Stimulated activated naive B cell treated with anti-CD40 and anti-IgM and Interleukin-4, amounts not matched to agents 10 μg/mL and 1 μg/mL and 100 μg/mL, for 72 hours (primary cell): ENCODE measurements around the gene GRB10.

Experiments
- ATAC-seq, 2 donors: fragments of 150-1000 bp; cut with Tn5 transposase; replicated peaks; 2 replicates each; pipeline ENCODE4 v1.10.0; 2021; ENCODE audit warnings: moderate library complexity in 1 of 2
- DNase-seq: peaks from one replicate; pipeline ENCODE4 v3.0.0; 2021
- H3K27ac Mint-ChIP-seq: one replicate; pipeline ENCODE4 v1.8.0; 2022; ENCODE audit warnings: mild to moderate bottlenecking, mixed read lengths
- H3K27me3 Mint-ChIP-seq, 2 donors: one replicate each; pipeline ENCODE4 v1.8.0; 2022; ENCODE audit warnings: mixed read lengths in 2 of 2
- H3K36me3 Mint-ChIP-seq, 2 donors: one replicate each; pipeline ENCODE4 v1.8.0; 2022; ENCODE audit warnings: mixed read lengths in 2 of 2, mild to moderate bottlenecking in 1 of 2
- H3K4me1 Mint-ChIP-seq, 2 donors: one replicate each; pipeline ENCODE4 v1.8.0; 2022; ENCODE audit warnings: mixed read lengths in 2 of 2, mild to moderate bottlenecking in 1 of 2
- H3K4me3 Mint-ChIP-seq, 2 donors: one replicate each; pipeline ENCODE4 v1.8.0; 2022; ENCODE audit warnings: mild to moderate bottlenecking in 2 of 2, mixed read lengths in 2 of 2, moderate library complexity in 1 of 2
- H3K9me3 Mint-ChIP-seq, 2 donors: one replicate each; pipeline ENCODE4 v1.8.0; 2022; ENCODE audit warnings: mixed read lengths in 2 of 2, mild to moderate bottlenecking in 1 of 2

Gene GRB10

DNA sequence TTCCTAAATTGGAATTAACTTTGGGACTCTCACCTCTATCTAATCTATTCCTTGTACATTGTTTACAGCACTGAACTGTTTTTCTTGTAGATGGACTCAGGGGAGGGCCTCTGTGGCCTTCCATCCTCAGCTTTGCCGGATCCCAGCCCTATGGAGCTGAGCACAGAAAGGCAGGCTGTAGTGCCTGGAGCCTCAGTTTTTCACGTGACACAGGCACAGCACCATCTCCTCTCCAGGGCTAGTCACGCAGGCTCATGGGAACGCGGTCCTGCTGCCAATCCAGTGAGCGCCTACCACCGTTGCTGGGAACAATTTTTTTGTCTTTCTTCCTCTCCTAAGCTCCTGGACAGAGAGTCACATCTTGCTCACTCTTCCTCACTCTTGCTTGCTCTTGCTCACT lies 141.9 kb downstream of the GRB10 start:
- Mint-ChIP-seq H3K27ac (no peak overlapping the region), H3K27me3 (peaks cover 0 to 6% of the 10 kb centered on the region in 2 donors), H3K9me3 (peaks cover 0 to 2% of the 10 kb centered on the region in 2 donors), H3K4me1 (peaks cover 0 to 2% of the 10 kb centered on the region in 2 donors), H3K4me3 (no peak overlapping the region), H3K36me3 (no peaks in the 10 kb centered on the region)
- ATAC-seq (no peak), DNase-seq (no peak)

DNA sequence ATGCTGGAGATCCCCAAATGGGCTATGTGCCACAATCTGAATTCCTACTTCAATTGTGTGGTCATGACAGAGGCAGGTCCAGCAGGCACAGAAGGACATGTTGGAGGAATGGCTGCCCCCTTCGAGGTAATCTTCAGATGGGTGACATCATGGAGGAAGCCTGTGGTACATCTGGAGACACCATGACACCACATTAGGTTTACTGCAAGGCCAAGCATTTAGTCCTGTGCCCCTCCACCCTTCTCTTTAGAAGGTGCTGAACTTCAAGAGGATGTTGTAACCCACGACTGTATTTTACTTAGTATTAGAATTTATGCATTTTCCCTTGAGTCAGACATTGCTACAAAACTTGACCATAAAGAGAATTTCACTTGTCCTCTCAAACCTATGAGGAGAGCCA lies 142.4 kb downstream of the GRB10 start:
- Mint-ChIP-seq H3K36me3 (no peaks in the 10 kb centered on the region), H3K27ac (no peak overlapping the region), H3K9me3 (peaks cover 0 to 4% of the 10 kb centered on the region in 2 donors), H3K4me1 (peaks cover 0 to under 1% of the 10 kb centered on the region in 2 donors), H3K27me3 (peaks cover 3 to 6% of the 10 kb centered on the region in 2 donors), H3K4me3 (no peak overlapping the region)
- ATAC-seq (no peak), DNase-seq (no peak)

DNA sequence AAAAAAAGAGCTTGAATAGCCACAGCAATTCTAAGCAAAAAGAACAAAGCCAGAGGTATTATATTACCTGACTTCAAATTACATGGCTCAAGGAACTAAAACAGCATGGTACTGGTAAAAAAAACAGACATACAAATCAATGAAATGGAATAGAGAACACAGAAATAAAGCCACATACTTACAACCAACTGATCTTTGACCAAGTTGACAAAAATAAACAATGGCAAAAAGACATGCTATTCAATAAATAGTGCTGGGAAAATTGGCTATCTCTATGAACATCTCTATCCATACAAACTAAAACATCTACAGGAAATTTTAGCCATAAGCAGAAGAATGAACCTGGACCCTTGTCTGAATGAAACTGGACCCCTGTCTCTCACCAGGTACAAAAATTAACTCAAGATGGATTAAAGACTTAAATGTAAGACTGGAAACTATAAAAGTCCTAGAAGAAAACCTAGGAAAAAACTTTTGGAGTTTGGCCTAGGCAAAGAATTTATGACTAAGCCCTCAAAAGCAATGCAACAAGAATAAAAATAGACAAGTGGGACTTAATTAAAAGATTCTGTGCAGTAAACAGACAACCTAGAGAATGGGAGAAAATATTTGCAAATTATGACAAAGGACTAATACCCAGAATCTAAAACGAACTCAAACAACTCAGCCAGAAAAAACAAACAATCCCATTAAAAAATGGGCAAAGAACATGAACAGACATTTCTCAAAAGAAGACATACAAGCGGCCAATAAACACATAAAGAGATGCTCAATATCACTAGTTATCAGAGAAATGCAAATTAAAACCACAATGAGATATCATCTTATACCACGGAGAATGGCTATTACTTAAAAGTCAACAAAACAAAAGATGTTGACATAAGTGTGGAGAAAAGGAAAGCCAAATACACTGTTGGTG lies 144.7 kb downstream of the GRB10 start:
- ATAC-seq (no peak), DNase-seq (no peak)
- Mint-ChIP-seq H3K27me3 (peaks cover 12 to 15% of the 10 kb centered on the region in 2 donors), H3K4me3 (no peak overlapping the region), H3K4me1 (no peaks in the 10 kb centered on the region), H3K36me3 (no peaks in the 10 kb centered on the region), H3K27ac (no peak overlapping the region), H3K9me3 (peaks cover 0 to 6% of the 10 kb centered on the region in 2 donors)

DNA sequence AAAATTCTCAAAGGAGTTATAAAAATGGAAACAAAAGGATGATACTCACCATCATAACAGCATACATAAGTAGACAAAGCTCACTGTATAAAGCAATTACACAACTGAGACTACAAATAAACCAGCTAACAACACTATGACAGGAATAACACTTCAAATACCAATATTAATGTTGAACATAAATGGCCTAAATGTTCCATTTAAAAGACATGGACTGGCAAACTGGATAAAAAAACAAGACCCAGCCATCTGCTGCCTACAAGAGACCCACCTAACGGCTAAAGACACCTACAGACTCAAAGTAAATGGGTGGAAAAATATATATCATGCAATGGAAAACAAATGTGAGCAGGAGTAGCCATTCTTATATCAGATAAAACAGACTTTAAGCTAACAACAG lies 148.3 kb downstream of the GRB10 start:
- Mint-ChIP-seq H3K4me1 (peaks cover 0 to 3% of the 10 kb centered on the region in 2 donors), H3K36me3 (no peaks in the 10 kb centered on the region), H3K4me3 (no peak overlapping the region), H3K27me3 (peaks cover 12 to 16% of the 10 kb centered on the region in 2 donors), H3K9me3 (peaks cover 0 to 6% of the 10 kb centered on the region in 2 donors), H3K27ac (no peak overlapping the region)
- DNase-seq = no peak
- no peak for ATAC-seq

- H3K27me3 Mint-ChIP-seq = peaks cover 12 to 16% of the 10 kb centered on the region in 2 donors
Measured at GRCh38 chr7:50633414-50633710, 149.3 kb downstream of the GRB10 start.

DNA sequence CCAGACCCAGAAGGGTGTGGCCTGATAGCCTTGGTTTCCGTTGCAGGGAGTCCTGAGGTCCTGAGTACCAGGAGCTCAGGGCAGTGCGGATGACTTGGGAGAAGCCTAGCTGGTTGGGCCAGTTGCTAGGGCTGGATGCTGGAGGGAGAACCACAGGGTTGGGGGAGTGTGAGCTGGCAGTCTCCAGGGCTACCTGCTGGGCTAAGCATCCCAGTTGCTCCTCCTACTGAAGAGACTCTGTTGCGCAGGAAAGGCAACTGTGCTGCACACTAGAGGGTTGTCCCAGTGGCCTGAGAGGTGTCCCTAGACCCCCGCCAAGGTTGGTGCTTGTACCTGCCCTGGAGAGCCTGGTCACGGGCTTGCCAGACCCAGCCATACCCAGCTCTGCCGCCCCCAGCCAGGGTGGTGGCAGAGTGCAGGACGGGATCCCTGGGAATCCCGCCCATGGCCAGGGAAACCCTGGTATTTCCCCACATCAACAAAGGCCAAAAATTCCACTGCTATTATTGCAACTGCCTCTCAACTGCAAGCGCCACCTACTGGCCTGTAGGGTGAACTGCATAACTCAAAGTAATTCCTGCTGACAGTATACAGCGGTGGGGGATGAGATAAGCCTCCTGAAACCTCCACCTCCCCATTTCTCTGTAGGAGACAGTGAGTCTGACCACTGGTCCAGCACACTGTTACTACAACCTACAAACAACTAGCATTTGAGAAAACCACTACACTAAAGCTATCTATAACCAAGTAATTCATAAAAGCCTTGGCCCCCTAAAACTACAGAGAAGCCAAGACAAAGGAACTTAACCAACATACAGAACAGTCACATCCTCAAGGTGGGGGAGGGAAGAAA lies 149.9 kb downstream of the GRB10 start:
- DNase-seq (no peak), ATAC-seq (peak; percentile 78 to 82)
- H3K36me3 Mint-ChIP-seq = no peaks in the 10 kb centered on the region
- H3K27me3 Mint-ChIP-seq = peaks cover 12 to 20% of the 10 kb centered on the region in 2 donors
- H3K4me1 Mint-ChIP-seq = peaks cover 0 to 19% of the 10 kb centered on the region in 2 donors
- no peak overlapping the region for H3K4me3 Mint-ChIP-seq
- H3K9me3 Mint-ChIP-seq = peaks cover 0 to 4% of the 10 kb centered on the region in 2 donors
- H3K27ac Mint-ChIP-seq = no peak overlapping the region

More at GRCh38 chr7:50633414-50633710, 149.3 kb downstream of the GRB10 start:
- Mint-ChIP-seq H3K9me3 (peaks cover 0 to 4% of the 10 kb centered on the region in 2 donors), H3K36me3 (no peaks in the 10 kb centered on the region), H3K4me1 (peaks cover 0 to 13% of the 10 kb centered on the region in 2 donors), H3K4me3 (no peak overlapping the region), H3K27ac (no peak overlapping the region)
- no peak for DNase-seq
- no peak for ATAC-seq

DNA sequence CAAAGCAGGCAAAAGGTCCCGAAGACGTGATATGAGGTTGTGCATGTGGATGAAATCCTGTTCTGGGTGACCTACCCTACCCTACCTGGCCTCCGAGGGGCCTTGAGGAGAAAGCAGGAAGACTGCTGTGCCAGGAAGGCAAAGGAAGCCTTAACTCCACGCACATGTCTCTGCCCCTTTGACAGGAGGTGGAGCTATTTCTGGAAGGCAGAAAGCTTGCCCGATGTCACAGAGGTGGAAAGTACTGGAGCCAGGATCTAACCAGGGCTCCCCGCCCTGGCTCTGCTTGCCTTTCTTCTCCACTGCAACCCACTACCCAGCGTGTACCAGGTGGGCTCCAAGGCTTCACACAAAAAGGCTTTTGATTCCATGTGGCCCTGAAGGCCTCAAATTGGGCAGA lies 151.1 kb downstream of the GRB10 start:
- ATAC-seq = no peak
- peaks cover 0 to 4% of the 10 kb centered on the region in 2 donors for H3K9me3 Mint-ChIP-seq
- DNase-seq = no peak
- H3K4me1 Mint-ChIP-seq = peaks cover 0 to 20% of the 10 kb centered on the region in 2 donors
- H3K36me3 Mint-ChIP-seq = no peaks in the 10 kb centered on the region
- H3K4me3 Mint-ChIP-seq = no peak overlapping the region
- H3K27ac Mint-ChIP-seq = no peak overlapping the region
- H3K27me3 Mint-ChIP-seq = peaks cover 12 to 14% of the 10 kb centered on the region in 2 donors

GRCh38 chr7:50631100-50631499 lies 151.6 kb downstream of the GRB10 start:
- no peak overlapping the region for H3K27ac Mint-ChIP-seq
- DNase-seq = no peak
- no peaks in the 10 kb centered on the region for H3K36me3 Mint-ChIP-seq
- ATAC-seq = no peak
- peaks cover 0 to 4% of the 10 kb centered on the region in 2 donors for H3K9me3 Mint-ChIP-seq
- H3K27me3 Mint-ChIP-seq = peaks cover 12 to 14% of the 10 kb centered on the region in 2 donors
- H3K4me3 Mint-ChIP-seq = no peak overlapping the region
- H3K4me1 Mint-ChIP-seq = peaks cover 0 to 20% of the 10 kb centered on the region in 2 donors

DNA sequence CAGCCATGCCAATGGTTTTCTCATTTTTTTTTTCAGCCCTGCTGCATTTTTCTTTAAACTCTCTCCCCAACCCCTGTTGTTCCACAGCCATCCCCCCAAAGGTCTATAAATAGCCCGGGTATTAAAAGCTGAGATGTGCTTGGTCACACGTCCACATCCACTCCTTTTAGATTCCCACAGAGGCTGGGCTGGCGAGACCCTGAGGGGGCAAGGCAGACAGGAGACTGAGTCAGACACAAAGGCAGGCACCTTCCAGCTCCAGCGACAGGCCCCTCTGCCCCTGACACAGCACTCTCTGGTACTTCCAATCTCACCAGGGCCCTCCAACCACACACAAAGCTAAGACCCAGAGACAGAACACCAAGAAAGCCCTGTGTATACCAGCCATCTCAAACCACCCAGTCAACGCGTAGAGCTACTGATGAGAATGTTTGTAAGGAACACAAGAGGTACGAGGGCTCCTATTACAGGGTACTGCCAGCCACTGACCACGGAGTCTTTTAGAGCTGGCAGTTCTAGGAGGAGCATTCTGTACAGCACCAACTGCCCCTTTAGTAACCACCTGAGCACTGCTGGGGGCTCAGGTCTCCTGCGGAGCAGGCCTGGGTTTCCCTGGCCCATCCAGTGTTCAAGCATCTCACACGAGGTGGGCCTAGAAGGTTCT lies 153.3 kb downstream of the GRB10 start:
- H3K27me3 Mint-ChIP-seq = peaks cover 6 to 10% of the 10 kb centered on the region in 2 donors
- no peak for DNase-seq
- H3K9me3 Mint-ChIP-seq = peaks cover 0 to 2% of the 10 kb centered on the region in 2 donors
- H3K4me3 Mint-ChIP-seq = no peak overlapping the region
- ATAC-seq = no peak
- H3K27ac Mint-ChIP-seq = no peak overlapping the region
- no peaks in the 10 kb centered on the region for H3K36me3 Mint-ChIP-seq
- peaks cover 0 to 20% of the 10 kb centered on the region in 2 donors for H3K4me1 Mint-ChIP-seq

DNA sequence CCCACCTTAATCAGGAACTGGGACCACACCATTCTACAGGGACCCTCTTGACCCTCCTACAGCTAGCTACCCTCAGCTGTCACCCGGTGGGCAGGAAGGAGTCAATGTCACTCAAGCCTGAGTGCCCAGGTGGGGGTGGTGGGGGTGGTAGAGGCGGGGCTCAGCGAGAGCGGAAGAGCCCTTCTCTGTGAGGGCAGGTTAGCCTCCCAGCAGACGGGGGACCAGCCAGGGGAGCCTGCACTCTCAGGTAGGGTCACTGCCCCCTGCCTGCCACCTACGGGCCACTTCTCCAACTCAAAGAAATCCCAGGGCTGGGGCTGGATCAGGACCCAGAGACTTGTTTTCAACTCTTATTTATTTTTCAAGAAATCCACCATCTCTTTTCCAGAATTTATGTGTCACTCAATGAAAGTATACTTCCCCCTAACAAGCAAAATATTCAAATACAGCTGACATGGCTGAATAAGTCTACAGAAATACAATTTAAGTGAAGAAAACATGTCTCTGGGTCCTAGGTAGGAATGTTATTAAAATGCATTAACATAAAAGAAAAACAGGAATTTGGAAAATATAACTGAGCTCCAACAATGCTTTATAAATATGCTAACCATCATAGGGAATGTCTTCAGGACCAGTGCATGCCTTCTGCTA lies 154.1 kb downstream of the GRB10 start:
- peak in 1 of 2 donors; percentile 51 for ATAC-seq
- DNase-seq = no peak
- H3K4me3 Mint-ChIP-seq = no peak overlapping the region
- H3K36me3 Mint-ChIP-seq = no peaks in the 10 kb centered on the region
- peaks cover 0 to 2% of the 10 kb centered on the region in 2 donors for H3K9me3 Mint-ChIP-seq
- H3K27me3 Mint-ChIP-seq = peaks cover 4 to 10% of the 10 kb centered on the region in 2 donors
- peaks cover 0 to 20% of the 10 kb centered on the region in 2 donors for H3K4me1 Mint-ChIP-seq
- H3K27ac Mint-ChIP-seq = no peak overlapping the region

DNA sequence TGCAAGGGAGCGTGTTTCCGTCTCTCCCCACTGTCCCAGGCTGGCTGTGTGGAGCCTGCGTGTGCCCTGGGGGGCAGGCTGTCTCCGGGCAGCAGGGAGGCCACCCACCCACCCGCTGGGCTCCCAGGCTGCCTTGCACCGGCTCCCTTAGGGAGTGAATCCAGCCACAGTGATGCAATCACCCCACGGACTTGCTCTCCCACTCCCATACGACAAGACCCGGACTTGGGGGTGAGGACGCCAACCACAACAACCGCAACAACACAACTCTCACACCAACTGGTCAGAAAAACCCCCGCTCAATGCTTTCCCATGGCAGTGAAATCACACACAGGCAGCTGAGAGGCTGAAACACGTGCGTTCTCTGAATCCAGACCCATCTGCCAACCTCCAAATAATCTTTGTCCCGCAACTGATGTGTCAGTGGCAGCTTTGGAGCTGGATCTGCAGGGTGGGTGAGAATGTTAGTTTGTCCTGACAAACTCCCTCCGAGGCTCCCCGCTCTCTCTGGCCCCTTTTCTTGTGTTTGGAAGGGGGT lies 154.8 kb downstream of the GRB10 start:
- H3K9me3 Mint-ChIP-seq = no peaks in the 10 kb centered on the region
- H3K27ac Mint-ChIP-seq = no peak overlapping the region
- no peak for DNase-seq
- ATAC-seq = no peak
- peaks cover 0 to 4% of the 10 kb centered on the region in 2 donors for H3K27me3 Mint-ChIP-seq
- H3K4me3 Mint-ChIP-seq = no peak overlapping the region
- peaks cover 2 to 20% of the 10 kb centered on the region in 2 donors for H3K4me1 Mint-ChIP-seq
- H3K36me3 Mint-ChIP-seq = no peaks in the 10 kb centered on the region

DNA sequence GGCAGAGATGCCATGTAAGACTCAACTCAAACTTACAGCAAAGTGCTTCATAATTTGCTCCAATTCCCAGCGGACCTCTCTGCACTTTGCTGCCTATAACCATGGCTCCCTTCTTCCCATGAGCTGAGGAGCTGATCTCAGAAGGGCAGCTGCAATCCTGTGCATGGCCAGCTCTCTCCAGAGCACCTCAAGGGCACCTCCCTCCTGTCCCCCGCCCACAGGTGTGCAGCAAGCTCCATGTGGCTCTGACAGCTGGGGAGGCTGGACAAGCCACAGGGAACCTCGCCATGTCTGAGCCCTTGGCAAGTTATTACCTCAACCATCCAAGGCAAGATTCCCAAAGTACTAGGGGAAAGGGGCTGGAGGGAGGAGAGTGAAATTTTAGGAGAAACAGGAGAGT lies 156.4 kb downstream of the GRB10 start:
- H3K4me1 Mint-ChIP-seq = peaks cover 2 to 20% of the 10 kb centered on the region in 2 donors
- DNase-seq (no peak), ATAC-seq (no peak)
- no peak overlapping the region for H3K4me3 Mint-ChIP-seq
- no peak overlapping the region for H3K27ac Mint-ChIP-seq
- H3K36me3 Mint-ChIP-seq = no peaks in the 10 kb centered on the region
- H3K9me3 Mint-ChIP-seq = no peaks in the 10 kb centered on the region
- peaks cover 0 to 4% of the 10 kb centered on the region in 2 donors for H3K27me3 Mint-ChIP-seq

GRCh38 chr7:50625360-50625759 lies 157.3 kb downstream of the GRB10 start:
- Mint-ChIP-seq H3K27me3 (peaks cover 0 to 4% of the 10 kb centered on the region in 2 donors), H3K4me1 (peaks cover 2 to 20% of the 10 kb centered on the region in 2 donors), H3K27ac (no peak overlapping the region), H3K9me3 (no peaks in the 10 kb centered on the region), H3K36me3 (no peaks in the 10 kb centered on the region), H3K4me3 (no peak overlapping the region)
- no peak for DNase-seq
- ATAC-seq = no peak
